DMS153 (cell line): ENCODE measurements around the gene RIC8B.

ENCODE experiments used
- DNase-seq: peaks from one replicate; lab custom pipeline; 2025; lab: John Stamatoyannopoulos, UW

RIC8B gene

DNA sequence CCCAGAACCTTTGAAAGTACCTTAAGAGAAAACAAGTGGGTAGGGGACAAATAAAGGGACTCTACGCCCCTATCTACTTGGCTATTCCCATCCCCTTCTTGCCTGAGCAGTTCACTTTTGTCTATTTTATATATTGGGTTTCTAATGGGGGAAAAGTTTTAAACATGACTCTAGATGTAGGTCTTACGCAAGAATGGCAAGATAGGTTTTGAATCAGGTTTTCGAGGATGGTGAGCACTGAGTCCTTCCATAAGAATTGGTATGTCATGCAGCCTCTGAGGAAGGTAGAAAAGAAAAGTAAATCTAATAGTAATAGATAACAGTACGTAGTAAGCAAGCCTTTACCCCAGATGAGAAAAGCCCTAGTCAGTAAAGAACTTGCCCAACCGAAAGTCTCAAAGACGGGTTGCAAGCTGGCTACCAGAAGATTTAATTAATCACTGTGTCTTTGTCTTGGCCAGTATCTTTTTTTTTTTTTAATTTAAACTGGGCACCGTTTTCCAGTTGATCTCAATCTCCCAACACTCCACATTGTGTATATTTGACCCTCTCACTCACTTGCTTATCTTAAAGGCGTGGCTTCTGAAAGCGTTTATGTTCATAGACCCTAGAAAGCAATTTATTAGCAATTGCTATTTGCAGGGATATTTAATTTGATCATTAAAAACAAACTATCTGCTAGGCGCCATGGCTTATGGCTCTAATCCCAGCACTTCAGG is 94.7 kb downstream of the RIC8B start:
- no peak for DNase-seq

DNA sequence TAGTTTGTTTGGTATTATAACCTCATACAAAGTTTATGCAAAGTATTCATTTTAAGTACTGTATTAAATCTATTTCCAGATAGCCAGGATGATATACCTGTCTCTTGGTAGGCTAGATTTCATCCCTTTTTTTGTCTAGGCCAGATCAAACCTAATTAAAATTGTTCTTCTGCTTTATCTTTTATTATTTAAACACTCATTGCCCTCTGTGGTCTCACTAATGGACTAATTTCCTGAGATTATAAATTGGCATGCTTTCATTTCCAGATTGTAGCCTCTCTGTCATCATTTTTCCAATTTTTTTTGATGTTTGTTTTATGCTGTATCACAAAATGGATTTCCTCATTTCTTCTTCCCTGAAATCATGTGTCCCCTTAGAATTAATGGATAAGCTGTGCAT is 95.6 kb downstream of the RIC8B start:
- no peak for DNase-seq

DNA sequence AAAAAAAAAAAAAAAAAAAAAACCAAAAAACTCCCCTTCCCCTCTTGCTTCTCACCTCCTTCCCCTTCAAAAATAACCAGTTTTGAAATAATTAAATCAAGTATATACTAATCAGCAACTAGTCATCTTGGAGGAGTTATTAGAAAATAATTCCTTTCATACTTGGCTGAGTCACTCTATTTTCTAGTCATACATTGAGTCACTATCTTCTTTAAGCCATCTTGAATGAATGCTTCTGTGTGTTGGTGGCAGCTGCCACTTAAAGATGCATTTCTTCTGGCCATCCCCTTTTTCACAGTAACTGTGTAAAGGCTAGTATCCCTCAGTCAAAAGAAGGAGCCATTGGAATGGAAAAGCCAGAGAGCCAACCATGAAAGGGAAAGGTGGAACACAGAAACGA is 97.0 kb downstream of the RIC8B start:
- DNase-seq, result no peak

DNA sequence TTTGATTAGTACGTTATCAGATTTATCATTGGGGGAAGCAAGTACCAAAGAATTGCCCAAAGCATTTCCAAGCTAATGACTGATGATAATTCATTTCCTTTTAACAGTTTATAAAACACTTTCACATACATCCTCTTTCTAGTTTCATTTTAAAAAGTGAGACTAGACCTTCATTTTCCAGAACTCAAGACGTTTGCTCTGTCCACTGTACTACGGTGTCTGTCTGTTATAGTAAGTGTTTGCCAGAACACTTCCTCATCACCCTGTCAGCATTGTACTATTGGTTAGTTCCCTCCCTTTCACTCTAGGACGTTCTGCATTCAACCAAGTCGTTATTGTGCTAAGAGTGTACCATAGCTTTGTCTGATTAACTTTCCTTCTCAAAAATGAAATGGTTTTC is 99.5 kb downstream of the RIC8B start:
- DNase-seq, result no peak

DNA sequence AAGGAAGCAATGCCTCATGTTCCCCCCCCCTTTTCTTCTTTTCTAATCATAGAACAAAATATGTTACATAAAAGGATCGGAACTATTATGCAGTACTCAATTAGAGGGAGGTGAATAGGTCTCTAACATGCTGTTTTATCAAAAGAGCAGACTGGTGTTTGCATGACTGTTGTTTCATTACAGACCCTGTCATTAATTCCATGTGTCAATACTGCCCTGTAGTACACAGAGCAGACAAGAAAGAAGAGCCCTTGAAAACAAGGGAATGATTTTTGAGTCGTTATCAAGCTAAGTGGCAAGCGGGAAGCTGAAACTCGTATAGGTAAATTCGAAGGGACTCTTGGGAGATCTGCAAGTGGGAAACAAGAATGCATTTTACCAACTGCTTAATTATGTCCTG is 104.3 kb downstream of the RIC8B start:
- DNase-seq, result peak; percentile 77

DNA sequence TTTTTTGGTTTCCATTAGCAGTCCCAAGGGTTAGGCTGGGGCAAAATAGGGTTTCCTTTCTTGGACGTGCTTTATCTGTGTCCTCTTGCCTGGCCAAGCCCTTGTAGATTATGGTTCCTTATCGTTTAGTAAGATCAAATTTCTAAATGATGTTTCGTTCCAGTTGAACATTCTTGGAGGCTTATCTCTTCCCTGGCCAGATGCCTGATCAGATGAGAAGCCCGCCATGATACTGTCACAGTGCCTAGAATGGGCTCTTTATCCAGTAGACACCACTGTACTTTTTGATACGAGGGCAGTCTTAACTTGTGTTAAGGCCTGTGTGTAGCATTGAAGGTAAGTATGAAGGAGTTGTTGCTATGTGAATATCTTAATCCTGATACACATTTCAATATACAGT is 105.1 kb downstream of the RIC8B start:
- no peak for DNase-seq

DNA sequence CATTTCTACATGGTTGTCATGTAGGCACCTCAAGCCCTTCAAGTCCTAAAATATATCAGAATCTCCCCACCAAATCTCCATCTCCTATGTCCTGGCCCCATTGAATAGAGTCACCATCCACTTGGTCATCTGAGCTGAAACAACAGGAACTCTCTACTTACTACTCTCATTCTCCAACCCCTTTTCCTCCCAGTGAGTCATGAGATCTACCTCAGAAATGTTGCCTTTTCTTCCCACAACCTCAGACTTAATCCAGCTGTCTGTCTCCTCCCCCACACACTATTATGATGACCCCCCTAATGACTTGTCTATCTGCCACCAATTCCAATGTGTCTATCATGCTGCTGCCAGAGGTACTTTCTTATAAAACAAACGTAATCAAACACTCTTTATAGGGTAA is 108.9 kb downstream of the RIC8B start:
- no peak for DNase-seq

DNA sequence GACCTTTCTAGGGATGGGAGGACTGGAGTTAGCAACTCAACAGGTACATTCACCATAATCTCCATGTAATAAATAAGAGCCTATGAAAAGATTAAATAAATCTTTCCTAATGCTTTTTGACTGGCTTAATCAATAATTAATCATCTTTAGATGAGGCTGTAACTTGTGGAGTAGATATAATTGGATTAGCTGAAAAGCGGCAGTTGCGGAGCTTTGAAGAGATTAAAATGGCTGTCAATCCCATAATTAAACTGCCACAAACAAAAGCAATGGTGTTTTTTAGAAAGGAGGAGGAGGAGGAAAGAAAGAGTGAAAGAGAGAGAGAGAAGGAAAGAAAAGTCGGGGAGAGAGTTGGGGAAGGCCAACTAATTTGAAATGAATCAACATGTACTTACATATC is 110.5 kb downstream of the RIC8B start:
- DNase-seq, result no peak

DNA sequence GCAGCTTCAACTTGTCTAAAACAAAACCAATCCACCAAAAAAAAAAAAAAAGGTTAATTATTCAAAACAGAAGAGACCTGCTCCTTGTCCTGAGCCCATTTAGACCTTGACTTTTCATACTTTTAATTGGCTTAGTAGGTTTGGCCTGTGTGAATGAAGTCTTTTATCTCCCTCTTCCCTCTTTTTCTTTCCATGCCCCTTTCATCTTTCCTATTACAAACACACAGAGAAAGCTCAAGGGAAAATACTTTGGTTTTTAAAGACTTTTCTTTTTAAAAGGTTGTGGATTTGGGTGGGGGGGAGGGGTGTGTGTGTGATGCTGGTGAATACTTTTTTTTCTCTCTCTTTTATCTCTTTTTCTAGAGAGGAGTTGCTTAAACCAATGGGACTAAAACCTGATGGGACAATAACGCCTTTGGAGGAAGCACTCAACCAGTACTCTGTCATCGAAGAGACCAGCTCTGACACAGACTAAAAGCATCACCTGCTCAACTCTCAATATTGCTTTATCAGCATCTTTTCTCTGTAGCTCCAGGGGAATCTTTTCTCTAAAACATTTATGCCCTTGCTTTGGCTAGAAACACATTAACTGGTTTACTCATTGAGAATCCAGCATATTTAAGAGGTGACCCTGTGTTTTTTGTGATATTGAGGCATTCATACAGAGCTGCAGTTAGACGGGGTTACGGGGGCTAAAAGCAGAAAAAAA is 111.2 kb downstream of the RIC8B start:
- no peak for DNase-seq

DNA sequence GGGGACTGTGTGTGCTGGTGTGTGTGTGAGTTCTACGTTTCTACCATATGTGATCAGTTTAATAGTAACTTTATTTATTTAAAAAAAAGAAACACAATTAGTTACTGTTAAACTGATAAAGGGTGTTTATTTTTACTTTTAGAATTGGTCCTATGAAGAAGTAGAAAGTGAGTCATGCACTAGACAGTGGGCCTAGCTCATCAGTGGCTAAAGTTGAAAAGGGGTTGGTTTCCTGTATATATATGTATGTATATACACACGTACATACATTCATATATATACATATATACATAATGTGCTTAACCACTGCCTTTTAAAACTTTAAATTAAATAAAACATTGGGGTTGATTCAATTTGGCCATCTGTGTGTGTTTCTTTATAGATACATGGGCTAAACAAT is 112.5 kb downstream of the RIC8B start:
- DNase-seq, result no peak

DNA sequence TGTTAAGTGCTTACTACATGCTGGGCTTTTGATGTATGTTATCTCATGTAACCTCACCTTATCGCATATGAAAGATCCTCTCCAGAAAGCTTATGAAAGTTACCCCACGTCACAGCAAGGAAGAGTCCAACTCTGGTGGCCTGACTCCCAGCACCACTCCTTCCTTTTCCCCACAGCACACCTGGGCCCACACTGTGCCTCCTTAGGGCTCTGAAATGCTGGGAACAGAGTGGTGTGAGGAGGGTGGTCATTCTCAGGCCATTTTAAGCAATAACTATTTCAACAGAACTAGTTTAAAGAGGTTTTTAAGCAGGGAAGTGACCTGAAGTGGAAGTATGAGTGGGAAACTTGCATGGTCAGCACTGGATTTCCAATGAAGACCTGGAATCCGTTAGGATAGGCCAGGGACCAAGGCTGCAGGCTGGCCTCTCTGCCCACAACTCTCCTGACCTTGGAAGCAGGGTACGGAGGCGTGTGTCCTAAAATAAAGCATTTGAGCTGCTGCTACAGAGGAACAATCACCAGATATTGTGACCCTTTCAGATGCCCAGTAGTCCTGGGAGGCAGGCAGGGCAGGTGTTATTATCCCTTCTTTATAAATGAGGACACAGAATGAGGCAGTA is 114.0 kb downstream of the RIC8B start:
- DNase-seq, result no peak

DNA sequence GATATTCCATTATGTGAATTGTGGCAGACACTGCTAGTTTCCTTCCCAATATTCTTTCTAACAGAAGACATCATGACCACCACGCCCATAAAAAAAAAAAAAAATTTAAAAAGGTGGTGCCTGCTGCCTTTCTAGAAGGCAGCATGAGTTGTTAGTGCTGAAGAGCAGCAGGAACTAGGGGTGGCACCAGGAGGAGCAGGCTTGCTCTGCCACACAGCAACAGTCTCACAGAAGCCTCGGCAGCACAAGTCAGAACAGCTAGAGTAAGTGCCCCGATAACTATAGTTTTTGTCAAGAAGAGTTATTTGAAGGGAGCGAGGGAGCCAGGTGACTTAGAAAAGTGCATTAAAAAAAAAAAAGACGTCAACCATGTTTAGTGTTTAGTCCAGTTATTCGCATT is 114.8 kb downstream of the RIC8B start:
- DNase-seq, result no peak

DNA sequence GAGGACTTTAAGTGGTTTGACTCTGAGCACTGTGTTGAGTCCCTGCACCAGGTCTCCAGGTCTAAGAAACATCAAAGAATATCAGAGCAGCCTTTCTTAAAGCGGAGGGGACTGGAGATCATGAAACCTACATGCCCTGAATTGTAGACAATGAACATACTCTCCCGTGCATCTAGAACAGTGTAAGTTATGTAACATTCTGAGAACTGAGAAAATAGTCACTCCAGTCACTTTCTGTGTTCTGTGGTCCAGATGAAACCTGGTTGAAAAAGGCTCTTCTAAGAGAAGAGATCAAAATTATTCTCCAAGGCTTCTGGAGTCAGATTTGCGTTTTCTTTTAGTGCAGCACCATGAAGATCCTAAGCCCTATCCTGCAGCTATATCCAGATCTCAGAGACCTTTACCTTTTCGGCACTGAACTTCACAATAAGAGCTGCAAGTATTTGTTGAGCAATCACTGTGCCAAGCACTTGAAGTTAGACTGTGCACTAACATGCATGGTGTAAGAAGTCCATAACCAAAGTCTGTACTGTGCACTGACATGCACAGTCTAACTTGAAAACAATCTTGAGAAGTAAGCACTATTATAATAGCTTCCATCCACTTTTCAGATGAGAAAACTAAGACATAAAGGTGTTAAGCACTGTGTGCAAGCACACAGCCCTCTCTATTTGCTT is 115.6 kb downstream of the RIC8B start:
- no peak for DNase-seq

DNA sequence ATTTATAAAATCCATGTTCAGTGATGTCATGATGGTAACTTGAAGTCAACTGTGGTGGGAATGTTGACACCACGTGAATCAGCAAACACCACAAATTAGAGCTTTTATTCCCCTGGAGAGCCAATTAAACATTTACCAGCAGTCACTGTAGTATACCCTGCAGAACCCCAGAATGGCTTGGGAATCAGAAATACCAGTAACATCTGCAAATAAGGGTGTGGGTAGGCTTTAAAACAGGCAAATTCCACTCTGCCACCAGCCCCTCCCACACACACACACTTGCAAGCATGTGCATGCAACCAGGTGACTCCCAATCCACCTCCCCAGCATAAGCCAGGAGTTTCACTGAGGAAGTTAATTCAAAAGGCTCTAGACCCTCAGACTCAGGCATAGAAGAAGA is 117.6 kb downstream of the RIC8B start:
- no peak for DNase-seq

DNA sequence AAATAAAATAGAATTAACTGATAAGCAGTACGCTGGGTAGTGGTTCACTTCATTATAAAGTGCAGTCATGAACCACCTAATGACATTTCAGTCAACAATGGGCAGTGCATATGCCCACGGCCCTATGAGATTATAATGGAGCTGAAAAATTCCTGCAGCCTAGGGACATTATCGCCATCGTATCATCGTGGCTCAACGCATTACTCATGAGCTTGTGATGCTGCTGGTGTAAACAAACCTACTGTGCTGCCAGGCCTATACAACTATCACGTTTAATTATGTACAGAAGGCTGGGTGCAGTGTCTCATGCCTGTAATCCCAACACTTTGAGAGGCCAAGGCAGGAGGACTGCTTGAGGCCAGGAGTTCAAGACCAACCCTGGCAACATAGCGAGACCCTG is 119.0 kb downstream of the RIC8B start:
- no peak for DNase-seq

DNA sequence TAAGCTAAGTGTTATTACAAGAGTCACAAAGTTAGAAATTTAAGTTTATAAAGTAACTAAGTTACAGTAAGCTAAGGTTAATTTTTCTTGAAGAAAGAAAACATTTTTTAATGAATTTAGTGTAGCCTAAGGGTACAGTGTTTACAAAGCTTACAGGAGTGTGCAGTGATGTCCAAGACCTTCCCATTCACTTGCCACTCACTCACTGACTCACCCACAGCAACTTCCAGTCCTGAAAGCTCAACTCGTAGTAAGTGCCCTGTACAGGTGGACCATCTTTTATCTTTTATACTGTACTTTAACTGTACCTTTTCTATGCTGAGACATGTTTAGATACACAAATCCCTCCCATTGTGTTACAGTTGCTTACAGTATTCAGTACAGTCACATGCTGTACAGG is 120.3 kb downstream of the RIC8B start:
- DNase-seq, result no peak

DNA sequence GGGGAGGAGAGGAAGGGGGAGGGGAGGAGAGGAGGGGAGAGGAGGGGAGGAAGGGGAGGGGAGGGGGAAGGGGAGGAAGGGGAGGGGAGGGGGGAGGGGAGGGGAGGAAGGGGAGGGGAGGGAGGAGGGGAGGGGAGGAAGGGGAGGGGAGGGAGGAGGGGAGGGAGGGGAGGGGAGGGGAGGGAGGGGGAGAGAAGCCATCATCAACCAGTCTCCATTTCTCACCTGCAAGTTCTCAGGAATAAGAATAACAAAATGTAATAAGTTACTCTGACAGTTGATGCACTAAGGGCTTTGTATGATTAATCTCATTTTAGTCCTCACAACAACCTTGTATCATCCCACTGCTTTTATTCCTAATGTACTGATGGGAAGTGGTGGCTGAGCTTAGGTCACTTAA is 122.1 kb downstream of the RIC8B start:
- no peak for DNase-seq

DNA sequence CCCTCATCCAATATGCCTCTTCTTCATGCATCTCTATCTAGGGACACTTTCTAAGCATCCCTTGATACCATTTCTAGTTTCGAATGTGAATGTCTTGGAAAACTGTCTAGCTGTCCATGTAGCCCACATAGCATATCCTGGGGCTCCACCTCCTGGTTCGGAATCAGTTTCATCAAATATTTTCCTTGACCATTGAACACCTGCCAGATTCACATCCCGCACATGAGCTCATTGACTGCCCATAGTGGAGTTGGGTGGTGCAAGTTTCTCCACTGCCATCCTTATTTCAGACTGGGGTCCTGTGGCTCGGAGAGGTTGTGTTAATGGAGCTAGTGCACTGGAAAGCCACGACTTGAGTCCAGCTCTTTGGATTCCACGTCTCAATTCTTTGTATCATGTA is 122.6 kb downstream of the RIC8B start:
- DNase-seq, result peak; percentile 6

DNA sequence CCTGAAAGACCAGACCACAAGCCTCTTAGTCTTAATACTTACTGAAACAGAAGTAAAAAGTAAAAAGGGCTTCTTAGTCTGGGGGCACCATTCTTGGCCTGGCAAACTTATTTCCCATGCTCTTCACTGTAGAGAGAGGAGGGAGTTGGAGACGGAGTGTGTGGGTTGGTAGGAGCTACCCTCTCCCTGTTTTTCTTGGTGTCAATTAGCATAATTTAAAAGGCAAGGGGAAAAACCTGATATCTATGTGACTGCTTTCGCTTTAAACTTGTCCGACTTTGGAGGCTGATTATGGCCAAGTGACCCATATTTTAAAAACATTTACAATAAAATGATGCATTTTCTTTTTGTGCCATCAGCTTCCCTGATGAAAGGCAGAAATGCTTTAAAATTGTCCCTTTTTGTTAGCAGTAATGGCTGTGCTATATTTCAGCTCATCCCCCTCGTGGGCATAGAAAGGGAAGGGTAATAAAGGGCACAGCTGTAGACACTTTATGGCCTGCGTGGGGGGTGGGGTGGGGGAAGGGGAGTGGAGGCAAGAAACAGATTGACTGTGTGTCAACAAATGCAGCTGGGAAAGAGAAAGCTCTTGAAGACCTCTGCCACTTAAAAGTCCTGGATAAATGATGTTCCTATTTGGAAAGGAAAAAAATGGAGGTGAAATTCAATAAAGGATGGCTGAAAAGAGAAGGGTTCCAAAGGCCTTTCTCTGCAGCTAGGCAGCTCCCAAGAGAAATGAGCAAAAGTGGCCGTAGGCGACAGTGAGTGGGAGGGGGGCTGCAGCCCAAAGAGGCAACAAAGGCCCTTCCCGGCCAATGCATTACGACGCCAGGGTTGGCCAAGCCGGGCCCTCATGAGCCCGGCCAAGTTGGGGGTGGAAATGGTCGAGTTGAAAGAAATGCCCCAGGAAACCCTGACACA is 123.8 kb downstream of the RIC8B start:
- DNase-seq, result peak; percentile 53

DNA sequence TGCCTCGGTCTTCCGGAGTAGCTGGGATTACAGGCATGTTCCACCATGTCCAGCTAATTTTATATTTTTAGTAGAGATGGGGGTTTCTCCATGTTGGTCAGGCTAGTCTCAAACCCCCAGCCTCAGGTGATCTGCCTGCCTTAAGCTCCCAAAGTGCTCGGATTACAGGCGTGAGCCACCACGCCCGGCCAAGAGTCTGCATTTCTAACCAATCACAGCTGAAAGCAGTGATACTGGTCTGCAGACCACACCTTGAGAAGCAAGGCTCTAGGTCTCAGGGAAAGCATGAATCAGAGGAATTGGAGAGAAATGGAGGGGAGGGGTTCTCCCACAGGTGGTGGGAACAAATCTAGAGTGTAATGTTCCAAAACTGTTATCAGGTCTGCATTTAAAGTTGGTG is 126.1 kb downstream of the RIC8B start:
- DNase-seq, result no peak

DNA sequence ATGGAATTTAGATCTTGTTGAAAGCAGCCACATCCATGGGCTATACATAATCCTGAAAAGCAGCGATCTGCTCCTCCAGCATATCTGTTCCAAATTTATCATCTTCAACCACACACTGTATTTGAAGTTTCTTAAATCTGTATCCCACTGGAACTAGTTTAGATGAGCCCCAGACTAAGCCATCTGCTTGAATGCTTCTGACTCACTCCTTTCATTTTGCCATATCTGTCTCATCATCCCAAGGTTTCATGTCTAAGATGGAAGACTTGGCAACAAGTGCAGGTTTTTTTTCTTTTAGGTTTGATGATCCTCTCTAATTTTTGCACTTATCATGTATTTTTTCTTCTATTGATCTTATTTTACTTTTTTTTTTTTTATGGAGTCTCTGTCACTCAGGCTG is 126.8 kb downstream of the RIC8B start:
- no peak for DNase-seq

DNA sequence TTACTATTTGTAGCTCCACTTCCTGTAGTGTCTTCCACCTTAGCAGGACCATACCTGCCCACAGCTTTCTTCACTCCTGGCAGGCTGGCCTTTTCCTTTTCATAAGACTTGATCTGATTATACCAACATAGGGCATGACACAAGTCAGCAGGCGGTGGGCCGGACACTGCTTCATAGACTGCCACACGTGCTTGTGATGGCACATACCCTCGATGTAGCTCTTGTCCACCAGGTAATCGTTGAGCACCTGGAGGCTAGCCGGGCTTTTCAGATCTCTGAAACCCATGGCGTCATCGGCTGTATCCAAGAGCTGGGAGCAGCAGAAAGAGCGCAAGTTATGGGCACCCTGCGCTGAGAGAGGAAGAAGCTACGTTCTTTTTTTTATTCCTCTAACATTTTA is 127.6 kb downstream of the RIC8B start:
- no peak for DNase-seq
